Myocyte (in vitro differentiated cells): ENCODE data around the gene ZMIZ1. TPM values are rescaled to one million over a fixed set of nuclear protein-coding genes. Genes with fewer than 3 reads are reported as not detected.

Experiments
- DNase-seq: peaks from one replicate; pipeline ENCODE4 v3.0.0-alpha.2; 2012; ENCODE audit warnings: low read depth
- total RNA-seq: library from RNA; depleted of rRNA; stranded (reverse); fragments of >200 nt; gene quantifications from 2 replicates; pipeline ENCODE4 v1.2.3, GENCODE V29; 2014

Gene ZMIZ1
- total RNA-seq, 1 donor from 2014 or later: 10.0 TPM

- peak; percentile 91 for DNase-seq
Measured at GRCh38 chr10:79299397-79300241, 230.9 kb downstream of the ZMIZ1 start.

- no peak for DNase-seq
Measured at GRCh38 chr10:79300711-79301110, 231.9 kb downstream of the ZMIZ1 start.

GRCh38 chr10:79301754-79302530 is 233.2 kb downstream of the ZMIZ1 start:
- DNase-seq: no peak

- DNase-seq: no peak
Measured at GRCh38 chr10:79303631-79304478, 235.1 kb downstream of the ZMIZ1 start.

GRCh38 chr10:79304479-79305087 is 235.8 kb downstream of the ZMIZ1 start:
- DNase-seq: no peak

- DNase-seq: no peak
Measured at GRCh38 chr10:79305515-79305914, 236.7 kb downstream of the ZMIZ1 start.

- DNase-seq: no peak
Measured at GRCh38 chr10:79305988-79306387, 237.2 kb downstream of the ZMIZ1 start.

- DNase-seq: no peak
Measured at GRCh38 chr10:79306644-79307220, 238.0 kb downstream of the ZMIZ1 start.

GRCh38 chr10:79308016-79308415 is 239.2 kb downstream of the ZMIZ1 start:
- DNase-seq: no peak

GRCh38 chr10:79308969-79309665 is 240.4 kb downstream of the ZMIZ1 start:
- no peak for DNase-seq

GRCh38 chr10:79310200-79310865 is 241.6 kb downstream of the ZMIZ1 start:
- no peak for DNase-seq

- no peak for DNase-seq
Measured at GRCh38 chr10:79310911-79311573, 242.3 kb downstream of the ZMIZ1 start.

- no peak for DNase-seq
Measured at GRCh38 chr10:79311581-79312407, 243.0 kb downstream of the ZMIZ1 start.

GRCh38 chr10:79312601-79313187 is 243.9 kb downstream of the ZMIZ1 start:
- no peak for DNase-seq

GRCh38 chr10:79313320-79313719 is 244.6 kb downstream of the ZMIZ1 start:
- DNase-seq: no peak

GRCh38 chr10:79313911-79314439 is 245.2 kb downstream of the ZMIZ1 start:
- no peak for DNase-seq
